IMR-90 (cell line): ENCODE results near the gene SEC11A. TPM values are rescaled to one million over a fixed set of nuclear protein-coding genes. Genes with fewer than 3 reads are reported as not detected.
A peak's percentile ranks its signal among the peaks of the same experiment; 100 is the strongest.

Source experiments
- ATAC-seq: fragments of 200-7000 bp; cut with Tn5 transposase; 2 replicates; pipeline ENCODE4 v1.9.1; 2020; ENCODE audit warnings: low read depth, mild to moderate bottlenecking, moderate library complexity
- BruUV-seq: library from RNA; stranded (reverse); fragments of 400-500 nt; replicated peaks from 2 replicates; lab custom pipeline; 2021; lab: Mats Ljungman, UMichigan
- CTCF ChIA-PET: fragments of 300-600 bp; formaldehyde crosslinking; extraction: SDS; loops from one replicate; lab custom pipeline; 2021; ENCODE audit warnings: antibody characterized with exemption; lab: Yijun Ruan, JAX
- POLR2A ChIA-PET: fragments of 300-600 bp; sonication (Branson Sonifier 250); formaldehyde crosslinking; loops from one replicate; lab custom pipeline; 2022; ENCODE audit warnings: antibody characterized with exemption; ENCODE audit not compliant: unreplicated experiment; lab: Charles Lee
- DNase-seq: peaks from one replicate; pipeline ENCODE4 v3.0.0; 2013
- H2AFZ ChIP-seq: replicated peaks from 2 replicates; pipeline ENCODE3; 2013; ENCODE audit warnings: low read length, mild to moderate bottlenecking; ENCODE audit not compliant: poor library complexity
- H2AK5ac ChIP-seq: 2 replicates; pipeline ENCODE4 v1.6.1; 2013; ENCODE audit warnings: low read depth, low read length, inconsistent platforms
- H2AK9ac ChIP-seq: replicated peaks from 2 replicates; pipeline ENCODE3; 2013; ENCODE audit warnings: mild to moderate bottlenecking, low read depth, low read length, moderate library complexity; ENCODE audit not compliant: poor library complexity
- H2BK120ac ChIP-seq: 2 replicates; pipeline ENCODE4 v1.6.1; 2013; ENCODE audit warnings: low read depth, low read length, inconsistent platforms
- H2BK15ac ChIP-seq: 3 replicates; pipeline ENCODE4 v1.6.1; 2013; ENCODE audit warnings: low read depth, low read length, inconsistent platforms
- H2BK20ac ChIP-seq: 2 replicates; pipeline ENCODE4 v1.6.1; 2013; ENCODE audit warnings: low read depth, mild to moderate bottlenecking, inconsistent platforms, low read length, moderate library complexity
- H2BK5ac ChIP-seq: 2 replicates; pipeline ENCODE4 v1.6.1; 2013; ENCODE audit warnings: mild to moderate bottlenecking, low read depth, low read length, inconsistent platforms; ENCODE audit not compliant: poor library complexity, severe bottlenecking
- H3K14ac ChIP-seq: replicated peaks from 2 replicates; pipeline ENCODE4 v1.6.1; 2013; ENCODE audit warnings: low read depth, low read length, inconsistent platforms
- H3K18ac ChIP-seq: 2 replicates; pipeline ENCODE4 v1.6.1; 2013; ENCODE audit warnings: low read depth, low read length, control low read depth
- H3K23ac ChIP-seq: 2 replicates; pipeline ENCODE4 v1.6.1; 2013; ENCODE audit warnings: low read depth, low read length, inconsistent platforms
- H3K27ac ChIP-seq: 2 replicates; pipeline ENCODE4 v1.5.1; 2013; ENCODE audit warnings: mild to moderate bottlenecking, control low read depth, low read length; ENCODE audit not compliant: insufficient read depth
- H3K27me3 ChIP-seq: 2 replicates; pipeline ENCODE4 v1.6.1; 2013; ENCODE audit warnings: low read length; ENCODE audit not compliant: control insufficient read depth, insufficient read depth
- H3K36me3 ChIP-seq: 2 replicates; pipeline ENCODE4 v1.6.1; 2013; ENCODE audit warnings: low read length, mixed read lengths; ENCODE audit not compliant: control insufficient read depth, insufficient read depth
- H3K4ac ChIP-seq: 2 replicates; pipeline ENCODE4 v1.6.1; 2013; ENCODE audit warnings: low read depth, low read length, inconsistent platforms
- H3K4me1 ChIP-seq: 2 replicates; pipeline ENCODE4 v1.6.1; 2013; ENCODE audit warnings: low read length, mixed read lengths; ENCODE audit not compliant: control insufficient read depth, insufficient read depth
- H3K4me2 ChIP-seq: 2 replicates; pipeline ENCODE4 v1.6.1; 2013; ENCODE audit warnings: low read depth, mild to moderate bottlenecking, control low read depth, low read length, moderate library complexity
- H3K4me3 ChIP-seq: 2 replicates; pipeline ENCODE4 v1.5.1; 2013; ENCODE audit warnings: low read depth, mild to moderate bottlenecking, control low read depth, low read length, moderate library complexity; ENCODE audit not compliant: insufficient read depth
- H3K56ac ChIP-seq: 2 replicates; pipeline ENCODE4 v1.6.1; 2013; ENCODE audit warnings: low read length, inconsistent platforms; ENCODE audit not compliant: insufficient read depth; ENCODE audit errors: extremely low read depth
- H3K79me1 ChIP-seq, 2 experiments: 2 replicates each; pipeline ENCODE4 v1.6.1; 2013; ENCODE audit warnings: low read length in 2 of 2, inconsistent platforms in 1 of 2, low read depth in 1 of 2
- H3K9ac ChIP-seq: 2 replicates; pipeline ENCODE4 v1.6.1; 2013; ENCODE audit warnings: low read depth, low read length, control low read depth
- H3K9me1 ChIP-seq: 2 replicates; pipeline ENCODE4 v1.6.1; 2013; ENCODE audit warnings: low read length, inconsistent platforms; ENCODE audit not compliant: insufficient read depth
- H3K9me3 ChIP-seq: 2 replicates; pipeline ENCODE4 v1.6.1; 2013; ENCODE audit warnings: low read length; ENCODE audit not compliant: control insufficient read depth, insufficient read depth
- H4K20me1 ChIP-seq: 2 replicates; pipeline ENCODE4 v1.6.1; 2013; ENCODE audit warnings: low read length, inconsistent platforms; ENCODE audit not compliant: insufficient read depth
- H4K5ac ChIP-seq: 2 replicates; pipeline ENCODE4 v1.6.1; 2013; ENCODE audit warnings: mild to moderate bottlenecking, low read depth, low read length, control low read depth
- H4K8ac ChIP-seq, 2 experiments: 2 replicates each; pipeline ENCODE4 v1.6.1; 2013; ENCODE audit warnings: low read depth in 2 of 2, low read length in 2 of 2, control low read depth in 1 of 2, inconsistent platforms in 1 of 2
- H4K91ac ChIP-seq: 2 replicates; pipeline ENCODE4 v1.6.1; 2013; ENCODE audit warnings: low read depth, low read length, inconsistent platforms; ENCODE audit not compliant: insufficient read depth
- BHLHE40 ChIP-seq: fragments of 150-350 bp; IDR thresholded peaks from 2 replicates; pipeline ENCODE4 v1.6.1; 2016; ENCODE audit warnings: mild to moderate bottlenecking, low read depth, low read length
- MAZ ChIP-seq: IDR thresholded peaks from 2 replicates; pipeline ENCODE4 v1.6.1; 2012; ENCODE audit warnings: low read depth, mild to moderate bottlenecking, low read length, improper control_type of control experiment, moderate library complexity, borderline replicate concordance
- MXI1 ChIP-seq: IDR thresholded peaks from 2 replicates; pipeline ENCODE4 v1.6.1; 2012; ENCODE audit warnings: low read depth, mild to moderate bottlenecking, low read length, moderate library complexity, borderline replicate concordance
- RAD21 ChIP-seq: IDR thresholded peaks from 2 replicates; pipeline ENCODE4 v1.6.1; 2012; ENCODE audit warnings: low read length, improper control_type of control experiment
- RCOR1 ChIP-seq: IDR thresholded peaks from 2 replicates; pipeline ENCODE4 v1.6.1; 2012; ENCODE audit warnings: mild to moderate bottlenecking, low read length, improper control_type of control experiment; ENCODE audit not compliant: insufficient replicate concordance
- SMC3 ChIP-seq: fragments of 150-350 bp; IDR thresholded peaks from 2 replicates; pipeline ENCODE4 v1.6.1; 2016; ENCODE audit warnings: low read depth, mild to moderate bottlenecking, antibody characterized with exemption, low read length, moderate library complexity
- WGBS, 2 experiments: methylation state at CpG; one replicate each; pipeline versions ENCODE4 v1.1.5 to v1.1.7; 2013; ENCODE audit warnings: missing lambda C conversion rate in 2 of 2; ENCODE audit not compliant: insufficient read length in 1 of 2; ENCODE audit errors: extremely low coverage in 2 of 2; 5-methylcytosine and 5-hydroxymethylcytosine counted together
- dilution Hi-C: fragments of 300-500 bp; cut with HindIII; formaldehyde crosslinking; loops from one replicate; pipeline ENCODE4 v1.14.3; 2018; ENCODE audit warnings: low sequenced_read_pairs; ENCODE audit not compliant: unreplicated experiment
- in situ Hi-C: fragments of 300-500 bp; cut with MboI; formaldehyde crosslinking; loops from 3 replicates; pipeline ENCODE4 v1.14.3; 2019; ENCODE audit warnings: low sequenced_read_pairs, inconsistent platforms, mixed read lengths
- intact Hi-C: fragments of 100-400 bp; cut with micrococcal nuclease; formaldehyde crosslinking; loops from 2 replicates; pipeline ENCODE4 v1.10.0; 2022
- polyA plus RNA-seq, 3 experiments: library from polyadenylated mRNA; depleted of rRNA; stranded (reverse); fragments of >200 nt; gene quantifications; 2 replicates each; pipeline ENCODE4 v1.2.3, GENCODE V29; 2012; ENCODE audit warnings: low replicate concordance in 1 of 3
- total RNA-seq: library from RNA; depleted of rRNA; stranded (reverse); fragments of >200 nt; gene quantifications from 2 replicates; pipeline ENCODE4 v1.2.3, GENCODE V29; 2012
- TF ChIP-seq, protein P1 (sequence below): conservative IDR thresholded peaks from 2 replicates; pipeline ENCODE4 v1.5.1; 2012; ENCODE audit warnings: mild to moderate bottlenecking, low read depth, low read length, improper control_type of control experiment

SEC11A gene
- total and polyA plus RNA-seq, 2 of the 4 experiments (the other 2 are of a cell fraction): 62.4 to 108 TPM

DNA sequence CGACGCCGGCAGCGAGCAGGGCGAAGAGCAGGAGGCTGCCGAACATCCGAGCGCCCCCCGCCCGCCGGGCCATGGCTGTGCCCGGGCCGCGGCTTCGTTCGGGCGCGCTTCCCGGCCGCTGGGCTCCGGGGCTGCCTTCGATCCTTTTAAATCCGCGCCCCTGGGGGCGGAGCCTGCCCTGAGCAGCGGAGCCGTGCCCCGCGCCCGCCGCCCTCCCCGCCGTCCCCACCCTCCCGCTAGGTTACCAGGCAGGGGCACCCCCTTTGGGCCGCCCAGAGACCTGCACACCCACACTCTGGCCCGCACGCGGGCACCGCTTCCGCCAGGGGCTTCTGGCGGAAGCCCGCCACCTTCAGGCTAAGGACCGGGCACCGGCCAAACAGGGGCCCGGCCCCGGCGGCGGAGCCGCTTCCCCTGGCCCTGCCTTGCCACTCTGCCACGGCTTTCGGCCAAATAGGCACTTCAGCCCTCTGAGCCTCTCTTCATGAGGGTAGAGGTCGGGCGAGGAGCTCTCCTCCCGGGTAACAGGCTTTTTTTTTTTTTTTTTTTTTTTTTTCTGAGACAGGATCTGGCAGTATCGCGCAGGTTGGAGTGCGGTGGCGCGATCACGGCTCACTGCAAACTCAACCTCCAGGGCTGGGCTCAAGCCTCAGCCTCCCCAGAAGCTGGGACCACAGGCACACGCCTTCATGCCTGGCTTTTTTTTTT is 57.7 kb downstream of the SEC11A start, which contains the start of gene NMB:
NMB (minus strand) TSS at position 120 of the 708 bp plus-strand sequence; CDS start at position 73, 47 bp downstream.
- TF ChIP-seq RAD21 (peak; percentile 21; the same call in 1 of the 2 replicates), MXI1 (0 out of 2 replicates have a peak, but pooled peaks have one; percentile 22), MAZ (peak; percentile 79; the same call in 1 of the 2 replicates), RCOR1 (no peak), SMC3 (peak; percentile 19; the same call in 1 of the 2 replicates), BHLHE40 (no peak)
- TF ChIP-seq, protein P1, sequence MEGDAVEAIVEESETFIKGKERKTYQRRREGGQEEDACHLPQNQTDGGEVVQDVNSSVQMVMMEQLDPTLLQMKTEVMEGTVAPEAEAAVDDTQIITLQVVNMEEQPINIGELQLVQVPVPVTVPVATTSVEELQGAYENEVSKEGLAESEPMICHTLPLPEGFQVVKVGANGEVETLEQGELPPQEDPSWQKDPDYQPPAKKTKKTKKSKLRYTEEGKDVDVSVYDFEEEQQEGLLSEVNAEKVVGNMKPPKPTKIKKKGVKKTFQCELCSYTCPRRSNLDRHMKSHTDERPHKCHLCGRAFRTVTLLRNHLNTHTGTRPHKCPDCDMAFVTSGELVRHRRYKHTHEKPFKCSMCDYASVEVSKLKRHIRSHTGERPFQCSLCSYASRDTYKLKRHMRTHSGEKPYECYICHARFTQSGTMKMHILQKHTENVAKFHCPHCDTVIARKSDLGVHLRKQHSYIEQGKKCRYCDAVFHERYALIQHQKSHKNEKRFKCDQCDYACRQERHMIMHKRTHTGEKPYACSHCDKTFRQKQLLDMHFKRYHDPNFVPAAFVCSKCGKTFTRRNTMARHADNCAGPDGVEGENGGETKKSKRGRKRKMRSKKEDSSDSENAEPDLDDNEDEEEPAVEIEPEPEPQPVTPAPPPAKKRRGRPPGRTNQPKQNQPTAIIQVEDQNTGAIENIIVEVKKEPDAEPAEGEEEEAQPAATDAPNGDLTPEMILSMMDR: peak; percentile 64
- in situ Hi-C loops (no loop called here), intact Hi-C loops (loop anchor here (5.0 kb wide), 2 partner anchors 71 to 384 kb away; no protein-coding TSS in a partner anchor), dilution Hi-C loops (no loop called here)
- H2BK120ac ChIP-seq: 0 out of 2 replicates have a peak within 1 kb of the TSS, but pooled peaks have one; percentile 8
- peak within 1 kb of the TSS; percentile 26; the same call in 1 of the 2 replicates for H3K27ac ChIP-seq
- H3K4me3 ChIP-seq: peak within 1 kb of the TSS; percentile 62
- DNase-seq (peak; percentile 63), ATAC-seq (peak; percentile 63)
- peak within 1 kb of the TSS; percentile 50; the same call in 1 of the 2 replicates for H3K14ac ChIP-seq
- peak within 1 kb of the TSS; percentile 58; the same call in 1 of the 2 replicates for H3K4ac ChIP-seq
- peak within 1 kb of the TSS; percentile 89 for H2AFZ ChIP-seq
- H3K56ac ChIP-seq: peak within 1 kb of the TSS; percentile 46; the same call in 1 of the 2 replicates
- H3K9me1 ChIP-seq: peaks cover 13% of the 10 kb centered on the region
- H2BK20ac ChIP-seq: no peak within 1 kb of the TSS; the same call in 1 of the 2 replicates
- H3K36me3 ChIP-seq: no peaks in the 10 kb centered on the region
- POLR2A ChIA-PET: interaction anchor here (0.5 kb wide), 1 partner anchor 27 kb away, joined by 3 read pairs; no protein-coding TSS in a partner anchor
- H3K4me2 ChIP-seq: peak within 1 kb of the TSS; percentile 97
- H3K9me3 ChIP-seq: no peaks in the 10 kb centered on the region
- no TSS peak for BruUV-seq
- H3K23ac ChIP-seq: peak within 1 kb of the TSS; percentile 82; the same call in 1 of the 2 replicates
- peak within 1 kb of the TSS; percentile 49 for H3K9ac ChIP-seq
- 9% methylated on average over 46 of the region's 61 CpGs; no CpG with 5 or more reads in 1 of the 2 experiments for WGBS, 2 experiments
- H3K27me3 ChIP-seq: no peaks in the 10 kb centered on the region
- H4K20me1 ChIP-seq: no peaks in the 10 kb centered on the region
- peaks cover 7 to 27% of the 10 kb centered on the region in 2 experiments for H3K79me1 ChIP-seq
- CTCF ChIA-PET: interaction anchor here (0.6 kb wide), 1 partner anchor 428 kb away, joined by 6 read pairs; no protein-coding TSS in a partner anchor
- peak within 1 kb of the TSS; percentile 82 for H2AK9ac ChIP-seq
- no peak within 1 kb of the TSS for H3K18ac ChIP-seq
- no peak within 1 kb of the TSS for H2BK15ac ChIP-seq
- no peak within 1 kb of the TSS for H2BK5ac ChIP-seq
- H4K91ac ChIP-seq: no peak within 1 kb of the TSS; the same call in 1 of the 2 replicates
- H4K5ac ChIP-seq: peak within 1 kb of the TSS; percentile 19; the same call in 1 of the 2 replicates
- peaks cover 9% of the 10 kb centered on the region for H3K4me1 ChIP-seq
- H2AK5ac ChIP-seq: peak within 1 kb of the TSS; percentile 25
- peak within 1 kb of the TSS; percentile 26 to 79; a peak in 3 of 4 replicates for H4K8ac ChIP-seq
